ENCODE results near the gene RUFY3. TPM values are rescaled to one million over a fixed set of nuclear protein-coding genes. Genes with fewer than 3 reads are reported as not detected.
"Not testable (repeated sequence)": the region's sequence is repeated elsewhere in the genome, so short reads cannot be mapped to it uniquely, and the experiment has no call there.

RUFY3 gene
- total RNA-seq, 1 experiment from 2014 or later = 29.6 TPM

- CTCF ChIA-PET = interaction anchor here (0.7 kb wide), 1 partner anchor 170 kb away, joined by 4 read pairs; no protein-coding TSS in a partner anchor
- intact Hi-C loops (cut with micrococcal nuclease; ENCODE audit: unreplicated experiment) = loop anchor here (10.0 kb wide), 1 partner anchor 165 kb away; no protein-coding TSS in a partner anchor
These were observed 117.9 kb downstream of the RUFY3 start, which contains the start of gene GRSF1 for GRCh38 chr4:70839589-70840093. Gene GRSF1 (minus strand): TSS chr4:70839890. CDS start chr4:70839827, 63 bp downstream.

GRCh38 chr4:70840137-70840536, 118.4 kb downstream of the RUFY3 start:
- H3K27me3 ChIP-seq (ENCODE audit: control insufficient read depth, insufficient read depth, low read length); intact Hi-C loops (cut with micrococcal nuclease; ENCODE audit: unreplicated experiment); H3K9me3 ChIP-seq (ENCODE audit: control insufficient read depth, insufficient read depth, low read depth, low read length); POLR2A ChIA-PET; H3K4me1 ChIP-seq (ENCODE audit: control insufficient read depth, insufficient read depth, low read length); H3K27ac ChIP-seq (ENCODE audit: low read length); H3K36me3 ChIP-seq (ENCODE audit: control insufficient read depth, insufficient read depth, low read length); in situ Hi-C loops (cut with HindIII; ENCODE audit: low pct_unique_long_range_greater_than_20kb, low sequenced_read_pairs); BruUV-seq (replicated peaks); DNase-seq (ENCODE audit: low read depth, low spot score); ATAC-seq: not testable (repeated sequence)
- H3K4me3 ChIP-seq (ENCODE audit: low read depth in 2 of 2, low read length in 2 of 2) = peak overlapping the region; percentile 7 to 40; a peak in 1 of 4 replicates
- CTCF ChIA-PET = interaction anchor here (0.7 kb wide), 1 partner anchor 170 kb away, joined by 4 read pairs; no protein-coding TSS in a partner anchor

More at GRCh38 chr4:70839589-70840093, 117.9 kb downstream of the RUFY3 start, which contains the start of gene GRSF1:
- POLR2A ChIA-PET = interaction anchor here (0.7 kb wide), 1 partner anchor 134 kb away, joined by 12 read pairs; no protein-coding TSS in a partner anchor
- TF ChIP-seq TCF7L2 (IDR thresholded peaks at IDR 0.05; ENCODE audit: low read depth, low read length) = no peak
- peak; percentile 61; the same call in 1 of the 2 replicates for TF ChIP-seq POLR2AphosphoS5 (IDR thresholded peaks at IDR 0.05; ENCODE audit: low read depth, low read length)
- Histone ChIP-seq H3K4me1 (ENCODE audit: control insufficient read depth, insufficient read depth, low read length) (peaks cover 6% of the 10 kb centered on the region; the same call in 1 of the 2 replicates), H3K27ac (ENCODE audit: low read length) (peak within 1 kb of the TSS; percentile 89), H3K9me3 (ENCODE audit: control insufficient read depth, insufficient read depth, low read depth, low read length) (no peaks in the 10 kb centered on the region), H3K4me3 (ENCODE audit: low read depth in 2 of 2, low read length in 2 of 2) (peak within 1 kb of the TSS; percentile 82 to 86), H3K27me3 (ENCODE audit: control insufficient read depth, insufficient read depth, low read length) (no peaks in the 10 kb centered on the region), H3K36me3 (ENCODE audit: control insufficient read depth, insufficient read depth, low read length) (no peaks in the 10 kb centered on the region; the same call in none of the 2 replicates)
- in situ Hi-C loops (cut with HindIII; ENCODE audit: low pct_unique_long_range_greater_than_20kb, low sequenced_read_pairs) = no loop called here
- ATAC-seq = peak; percentile 96
- BruUV-seq (replicated peaks) = no TSS peak
- DNase-seq (ENCODE audit: low read depth, low spot score) = no peak

DNA sequence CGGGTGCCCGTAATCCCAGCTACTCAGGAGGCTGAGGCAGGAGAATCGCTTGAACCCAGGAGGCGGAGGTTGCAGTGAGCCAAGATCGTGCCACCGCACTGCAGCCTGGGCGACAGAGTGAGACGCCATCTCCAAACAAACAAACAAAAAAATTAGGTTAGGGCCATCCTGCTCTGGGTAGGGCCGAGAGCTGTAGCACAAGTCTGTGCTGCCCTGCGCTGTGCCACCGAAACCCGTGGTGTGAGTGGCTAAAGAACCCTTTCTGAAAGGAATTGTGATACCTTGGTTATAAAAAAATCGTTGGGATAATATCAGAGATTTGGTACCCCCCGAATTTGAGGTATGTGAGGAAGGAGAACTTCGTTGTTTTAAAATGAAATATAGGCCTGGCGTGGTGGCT, 118.9 kb downstream of the RUFY3 start:
- H3K36me3 ChIP-seq (ENCODE audit: control insufficient read depth, insufficient read depth, low read length); BruUV-seq (replicated peaks); H3K9me3 ChIP-seq (ENCODE audit: control insufficient read depth, insufficient read depth, low read depth, low read length); H3K27ac ChIP-seq (ENCODE audit: low read length); H3K4me1 ChIP-seq (ENCODE audit: control insufficient read depth, insufficient read depth, low read length); ATAC-seq; in situ Hi-C loops (cut with HindIII; ENCODE audit: low pct_unique_long_range_greater_than_20kb, low sequenced_read_pairs); intact Hi-C loops (cut with micrococcal nuclease; ENCODE audit: unreplicated experiment); CTCF ChIA-PET; DNase-seq (ENCODE audit: low read depth, low spot score); H3K27me3 ChIP-seq (ENCODE audit: control insufficient read depth, insufficient read depth, low read length); POLR2A ChIA-PET; H3K4me3 ChIP-seq (ENCODE audit: low read depth in 2 of 2, low read length in 2 of 2): not testable (repeated sequence)

- H3K36me3 ChIP-seq (ENCODE audit: control insufficient read depth, insufficient read depth, low read length) = no peaks in the 10 kb centered on the region; the same call in none of the 2 replicates
- no peak overlapping the region for H3K4me3 ChIP-seq (ENCODE audit: low read depth in 2 of 2, low read length in 2 of 2)
- no peak for ATAC-seq
- H3K4me1 ChIP-seq (ENCODE audit: control insufficient read depth, insufficient read depth, low read length) = peaks cover 6% of the 10 kb centered on the region; the same call in 1 of the 2 replicates
- in situ Hi-C loops (cut with HindIII; ENCODE audit: low pct_unique_long_range_greater_than_20kb, low sequenced_read_pairs) = no loop called here
- H3K27me3 ChIP-seq (ENCODE audit: control insufficient read depth, insufficient read depth, low read length) = no peaks in the 10 kb centered on the region
- ChIA-PET CTCF (no interaction called here), POLR2A (no interaction called here)
- no peaks in the 10 kb centered on the region for H3K9me3 ChIP-seq (ENCODE audit: control insufficient read depth, insufficient read depth, low read depth, low read length)
- H3K27ac ChIP-seq (ENCODE audit: low read length) = no peak overlapping the region
- BruUV-seq (replicated peaks) = no TSS peak
- intact Hi-C loops (cut with micrococcal nuclease; ENCODE audit: unreplicated experiment) = no loop called here
- TF ChIP-seq TCF7L2 (IDR thresholded peaks at IDR 0.05; ENCODE audit: low read depth, low read length) (no peak), POLR2AphosphoS5 (IDR thresholded peaks at IDR 0.05; ENCODE audit: low read depth, low read length) (no peak)
- DNase-seq (ENCODE audit: low read depth, low spot score) = no peak
These were observed 119.4 kb downstream of the RUFY3 start for GRCh38 chr4:70841211-70841610.

- no TSS peak for BruUV-seq (replicated peaks)
- DNase-seq (ENCODE audit: low read depth, low spot score) = no peak
- TF ChIP-seq POLR2AphosphoS5 (IDR thresholded peaks at IDR 0.05; ENCODE audit: low read depth, low read length) (no peak), TCF7L2 (IDR thresholded peaks at IDR 0.05; ENCODE audit: low read depth, low read length) (no peak), CTCF (IDR thresholded peaks at IDR 0.05) (no peak), SIN3A (IDR thresholded peaks at IDR 0.05; ENCODE audit: borderline replicate concordance, insufficient read depth, low read depth, low read length) (no peak)
- TF ChIP-seq, protein P1, sequence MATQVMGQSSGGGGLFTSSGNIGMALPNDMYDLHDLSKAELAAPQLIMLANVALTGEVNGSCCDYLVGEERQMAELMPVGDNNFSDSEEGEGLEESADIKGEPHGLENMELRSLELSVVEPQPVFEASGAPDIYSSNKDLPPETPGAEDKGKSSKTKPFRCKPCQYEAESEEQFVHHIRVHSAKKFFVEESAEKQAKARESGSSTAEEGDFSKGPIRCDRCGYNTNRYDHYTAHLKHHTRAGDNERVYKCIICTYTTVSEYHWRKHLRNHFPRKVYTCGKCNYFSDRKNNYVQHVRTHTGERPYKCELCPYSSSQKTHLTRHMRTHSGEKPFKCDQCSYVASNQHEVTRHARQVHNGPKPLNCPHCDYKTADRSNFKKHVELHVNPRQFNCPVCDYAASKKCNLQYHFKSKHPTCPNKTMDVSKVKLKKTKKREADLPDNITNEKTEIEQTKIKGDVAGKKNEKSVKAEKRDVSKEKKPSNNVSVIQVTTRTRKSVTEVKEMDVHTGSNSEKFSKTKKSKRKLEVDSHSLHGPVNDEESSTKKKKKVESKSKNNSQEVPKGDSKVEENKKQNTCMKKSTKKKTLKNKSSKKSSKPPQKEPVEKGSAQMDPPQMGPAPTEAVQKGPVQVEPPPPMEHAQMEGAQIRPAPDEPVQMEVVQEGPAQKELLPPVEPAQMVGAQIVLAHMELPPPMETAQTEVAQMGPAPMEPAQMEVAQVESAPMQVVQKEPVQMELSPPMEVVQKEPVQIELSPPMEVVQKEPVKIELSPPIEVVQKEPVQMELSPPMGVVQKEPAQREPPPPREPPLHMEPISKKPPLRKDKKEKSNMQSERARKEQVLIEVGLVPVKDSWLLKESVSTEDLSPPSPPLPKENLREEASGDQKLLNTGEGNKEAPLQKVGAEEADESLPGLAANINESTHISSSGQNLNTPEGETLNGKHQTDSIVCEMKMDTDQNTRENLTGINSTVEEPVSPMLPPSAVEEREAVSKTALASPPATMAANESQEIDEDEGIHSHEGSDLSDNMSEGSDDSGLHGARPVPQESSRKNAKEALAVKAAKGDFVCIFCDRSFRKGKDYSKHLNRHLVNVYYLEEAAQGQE (IDR thresholded peaks at IDR 0.05; ENCODE audit: insufficient read depth in 1 of 2, low read depth in 2 of 2, low read length in 1 of 2) = no peak
- in situ Hi-C loops (cut with HindIII; ENCODE audit: low pct_unique_long_range_greater_than_20kb, low sequenced_read_pairs) (no loop called here), intact Hi-C loops (cut with micrococcal nuclease; ENCODE audit: unreplicated experiment) (no loop called here)
- H3K4me1 ChIP-seq (ENCODE audit: control insufficient read depth, insufficient read depth, low read length) = peaks cover 3% of the 10 kb centered on the region; the same call in 1 of the 2 replicates
- no peak overlapping the region for H3K27ac ChIP-seq (ENCODE audit: low read length)
- H3K9me3 ChIP-seq (ENCODE audit: control insufficient read depth, insufficient read depth, low read depth, low read length) = no peaks in the 10 kb centered on the region
- H3K4me3 ChIP-seq (ENCODE audit: low read depth in 2 of 2, low read length in 2 of 2) = no peak overlapping the region
- ChIA-PET POLR2A (no interaction called here), CTCF (no interaction called here)
- H3K27me3 ChIP-seq (ENCODE audit: control insufficient read depth, insufficient read depth, low read length) = no peaks in the 10 kb centered on the region
- no peak for ATAC-seq
- no peaks in the 10 kb centered on the region; the same call in 1 of the 2 replicates for H3K36me3 ChIP-seq (ENCODE audit: control insufficient read depth, insufficient read depth, low read length)
These were observed 120.2 kb downstream of the RUFY3 start for GRCh38 chr4:70841951-70842350.

All from Panc1 (cell line).